ENCODE measurements around the gene MPP2.

The MPP2 gene

GRCh38 chr17:43841282-43841681 lies 66.1 kb downstream of the MPP2 start:
- FAIRE-seq, result no peak

DNA sequence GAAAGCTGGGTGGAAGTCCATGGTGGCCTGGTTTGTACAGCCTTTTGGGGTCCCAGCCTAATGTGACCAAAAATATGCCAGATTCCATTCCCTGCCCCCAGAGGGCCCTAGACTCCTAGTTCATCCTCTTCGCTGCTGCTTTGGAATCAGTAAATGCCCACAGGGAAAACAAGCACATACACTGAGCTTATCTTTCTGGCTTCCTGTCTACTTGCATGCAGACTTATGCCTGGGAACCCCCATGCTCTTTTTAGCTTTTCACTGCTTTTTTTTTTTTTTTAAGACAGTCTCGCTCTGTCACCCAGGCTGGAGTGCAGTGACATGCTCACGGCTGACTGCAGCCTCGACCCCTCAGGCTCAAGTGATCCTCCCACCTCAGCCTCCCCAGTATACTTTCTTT lies 66.5 kb downstream of the MPP2 start:
- TF ChIP-seq POLR2AphosphoS5 (IDR thresholded peaks at IDR 0.05; ENCODE audit: low read depth, low read length) (no peak), PAX5 (IDR thresholded peaks at IDR 0.05; ENCODE audit: insufficient read depth, low read length, severe bottlenecking) (no peak), SPI1 (IDR thresholded peaks at IDR 0.05; ENCODE audit: low read depth, low read length) (no peak), TAF1 (IDR thresholded peaks at IDR 0.05; ENCODE audit: low read depth, low read length) (no peak), POU2F2 (IDR thresholded peaks at IDR 0.05; ENCODE audit: low read depth, low read length) (no peak), POLR2A (IDR thresholded peaks at IDR 0.05; ENCODE audit: low read depth, low read length) (no peak)
- FAIRE-seq (no peak), DNase-seq (ENCODE audit: insufficient read length, low spot score) (no peak)

More at GRCh38 chr17:43841282-43841681, 66.1 kb downstream of the MPP2 start:
- DNase-seq (ENCODE audit: insufficient read length, low spot score), result no peak
- TF ChIP-seq POLR2AphosphoS5 (IDR thresholded peaks at IDR 0.05; ENCODE audit: low read depth, low read length) (no peak), SPI1 (IDR thresholded peaks at IDR 0.05; ENCODE audit: low read depth, low read length) (no peak), TAF1 (IDR thresholded peaks at IDR 0.05; ENCODE audit: low read depth, low read length) (no peak), POLR2A (IDR thresholded peaks at IDR 0.05; ENCODE audit: low read depth, low read length) (no peak), POU2F2 (IDR thresholded peaks at IDR 0.05; ENCODE audit: low read depth, low read length) (no peak), PAX5 (IDR thresholded peaks at IDR 0.05; ENCODE audit: insufficient read depth, low read length, severe bottlenecking) (no peak)

DNA sequence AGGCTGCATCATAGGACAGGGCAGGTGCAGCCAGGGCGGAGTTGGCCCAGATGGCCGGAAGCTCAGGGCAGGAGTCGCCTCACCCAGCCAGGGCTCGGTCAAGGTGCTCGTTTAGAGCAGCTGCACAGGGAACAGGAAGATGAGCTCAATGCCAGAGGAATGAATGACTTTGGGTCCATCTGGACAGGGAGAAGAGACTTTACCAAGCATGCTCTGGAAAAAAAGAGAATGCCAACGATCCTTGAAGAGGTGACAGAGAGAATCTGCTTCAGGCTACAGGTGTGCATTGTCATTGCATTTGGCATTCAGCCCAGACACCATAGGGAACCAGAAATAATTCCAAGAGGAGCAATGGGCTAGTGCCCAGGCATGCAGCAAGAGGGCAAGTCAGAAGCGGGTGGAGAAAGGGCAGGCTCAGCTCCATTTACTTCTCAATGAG lies 67.6 kb downstream of the MPP2 start:
- TF ChIP-seq POLR2A (IDR thresholded peaks at IDR 0.05; ENCODE audit: low read depth, low read length), result no peak
- no peak for TF ChIP-seq POU2F2 (IDR thresholded peaks at IDR 0.05; ENCODE audit: low read depth, low read length)
- no peak for TF ChIP-seq POLR2AphosphoS5 (IDR thresholded peaks at IDR 0.05; ENCODE audit: low read depth, low read length)
- no peak for TF ChIP-seq PAX5 (IDR thresholded peaks at IDR 0.05; ENCODE audit: insufficient read depth, low read length, severe bottlenecking)
- no peak for TF ChIP-seq SPI1 (IDR thresholded peaks at IDR 0.05; ENCODE audit: low read depth, low read length)
- TF ChIP-seq TAF1 (IDR thresholded peaks at IDR 0.05; ENCODE audit: low read depth, low read length), result no peak
- DNase-seq (ENCODE audit: insufficient read length, low spot score), result no peak
- no peak for FAIRE-seq

DNA sequence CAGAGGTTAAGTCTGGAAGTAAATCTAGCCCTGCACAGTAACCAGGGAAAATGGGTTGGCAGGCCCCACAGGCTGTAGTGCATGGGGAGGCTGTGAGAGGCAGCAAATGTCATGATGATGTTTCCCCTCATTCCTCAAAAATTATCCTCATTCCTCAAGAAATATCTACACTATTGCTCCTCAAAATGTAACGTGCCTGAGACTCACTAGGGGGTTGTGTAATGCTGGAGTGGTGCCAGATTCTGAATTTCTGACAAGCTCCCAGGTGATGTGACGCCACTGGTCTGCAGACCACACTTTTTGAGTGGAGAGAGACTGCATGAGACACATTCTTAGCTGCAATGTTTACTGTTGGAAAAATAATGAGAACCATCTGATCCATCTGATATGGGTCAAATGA lies 73.2 kb downstream of the MPP2 start:
- no peak for DNase-seq (ENCODE audit: insufficient read length, low spot score)
- no peak for FAIRE-seq
- TF ChIP-seq TAF1 (IDR thresholded peaks at IDR 0.05; ENCODE audit: low read depth, low read length) (no peak), POLR2A (IDR thresholded peaks at IDR 0.05; ENCODE audit: low read depth, low read length) (no peak), POLR2AphosphoS5 (IDR thresholded peaks at IDR 0.05; ENCODE audit: low read depth, low read length) (no peak)

DNA sequence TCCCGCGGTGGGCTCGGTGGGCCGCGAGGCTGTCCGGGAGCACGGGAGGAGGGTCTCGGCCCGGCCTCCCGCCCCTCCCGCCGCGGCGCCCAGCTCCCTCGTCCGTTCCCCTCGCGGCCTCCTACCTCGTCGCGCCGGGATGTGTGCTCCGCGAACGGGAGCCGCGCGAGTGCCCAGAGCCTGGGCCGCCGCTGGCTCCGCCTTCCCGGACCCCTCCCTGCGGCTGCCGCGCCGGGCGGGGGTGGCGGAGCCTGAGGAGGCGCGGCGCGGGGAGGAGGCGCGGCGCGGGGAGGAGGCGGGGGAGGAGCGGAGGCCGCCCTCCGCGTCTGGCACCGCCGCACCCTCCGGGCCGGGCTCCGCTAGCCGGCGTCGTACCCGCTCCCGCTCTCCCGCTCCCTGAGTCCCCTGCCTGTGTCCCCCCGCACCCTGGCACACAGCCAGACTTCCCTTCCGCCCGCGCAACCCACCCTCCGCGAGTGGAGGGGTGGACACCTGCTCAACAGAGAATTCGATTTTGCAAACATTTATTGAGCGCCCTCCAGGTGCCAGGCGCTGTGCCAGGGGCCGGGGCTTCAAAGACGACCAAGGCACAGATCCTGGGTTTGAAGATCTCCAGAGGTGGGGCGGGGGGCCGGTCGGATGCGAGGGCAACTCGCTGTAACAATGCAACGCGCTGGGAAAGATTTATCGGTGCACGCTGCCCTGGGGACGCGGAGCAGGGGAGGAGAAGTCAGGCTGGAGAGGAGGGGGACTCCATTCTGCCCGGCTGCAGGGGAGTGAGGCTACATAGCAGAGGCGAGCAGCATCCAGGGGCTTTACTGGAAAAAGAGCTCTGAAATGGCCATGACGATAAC lies 74.1 kb downstream of the MPP2 start, which contains the start of gene MPP3:
Gene MPP3, minus strand, starts transcription at position 171 of the 854 bp plus-strand sequence. CDS start 1,240 bp downstream, outside the sequence.
- FAIRE-seq (no peak), DNase-seq (ENCODE audit: insufficient read length, low spot score) (no peak)
- TF ChIP-seq PAX5 (IDR thresholded peaks at IDR 0.05; ENCODE audit: insufficient read depth, low read length, severe bottlenecking), result no peak
- TF ChIP-seq POU2F2 (IDR thresholded peaks at IDR 0.05; ENCODE audit: low read depth, low read length), result no peak
- TF ChIP-seq SPI1 (IDR thresholded peaks at IDR 0.05; ENCODE audit: low read depth, low read length), result no peak
- no peak for TF ChIP-seq POLR2A (IDR thresholded peaks at IDR 0.05; ENCODE audit: low read depth, low read length)
- no peak for TF ChIP-seq POLR2AphosphoS5 (IDR thresholded peaks at IDR 0.05; ENCODE audit: low read depth, low read length)
- TF ChIP-seq TAF1 (IDR thresholded peaks at IDR 0.05; ENCODE audit: low read depth, low read length), result no peak

GRCh38 chr17:43832168-43832975 lies 75.0 kb downstream of the MPP2 start:
- no peak for FAIRE-seq
- no peak for DNase-seq (ENCODE audit: insufficient read length, low spot score)
- TF ChIP-seq SPI1 (IDR thresholded peaks at IDR 0.05; ENCODE audit: low read depth, low read length) (no peak), POLR2A (IDR thresholded peaks at IDR 0.05; ENCODE audit: low read depth, low read length) (no peak), POLR2AphosphoS5 (IDR thresholded peaks at IDR 0.05; ENCODE audit: low read depth, low read length) (no peak), POU2F2 (IDR thresholded peaks at IDR 0.05; ENCODE audit: low read depth, low read length) (no peak), PAX5 (IDR thresholded peaks at IDR 0.05; ENCODE audit: insufficient read depth, low read length, severe bottlenecking) (no peak), TAF1 (IDR thresholded peaks at IDR 0.05; ENCODE audit: low read depth, low read length) (no peak)

DNA sequence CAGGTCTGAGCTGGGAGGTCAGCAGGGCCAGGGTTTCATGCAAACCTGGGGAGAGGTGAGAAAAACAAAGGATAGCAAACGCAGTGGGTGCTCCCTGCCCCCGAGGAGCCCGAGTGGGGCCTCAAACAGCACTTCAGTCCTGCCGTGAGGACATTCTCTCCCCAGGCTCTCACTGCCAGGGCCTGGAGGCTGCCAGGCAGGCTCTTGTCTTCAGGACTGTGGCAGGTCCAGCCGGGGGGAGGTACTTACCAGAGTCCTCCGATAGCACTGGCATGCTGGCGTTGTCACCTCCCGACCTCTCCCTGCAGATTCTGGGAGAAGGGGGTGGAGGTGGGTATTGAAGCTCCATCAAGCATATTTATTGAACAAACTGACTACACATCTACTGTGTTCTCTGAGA lies 75.7 kb downstream of the MPP2 start:
- FAIRE-seq, result no peak
- no peak for TF ChIP-seq SPI1 (IDR thresholded peaks at IDR 0.05; ENCODE audit: low read depth, low read length)
- no peak for TF ChIP-seq POLR2AphosphoS5 (IDR thresholded peaks at IDR 0.05; ENCODE audit: low read depth, low read length)
- TF ChIP-seq TAF1 (IDR thresholded peaks at IDR 0.05; ENCODE audit: low read depth, low read length), result no peak
- TF ChIP-seq POLR2A (IDR thresholded peaks at IDR 0.05; ENCODE audit: low read depth, low read length), result no peak
- no peak for TF ChIP-seq POU2F2 (IDR thresholded peaks at IDR 0.05; ENCODE audit: low read depth, low read length)
- no peak for TF ChIP-seq PAX5 (IDR thresholded peaks at IDR 0.05; ENCODE audit: insufficient read depth, low read length, severe bottlenecking)

GRCh38 chr17:43830510-43831140 lies 76.7 kb downstream of the MPP2 start:
- TF ChIP-seq PAX5 (IDR thresholded peaks at IDR 0.05; ENCODE audit: insufficient read depth, low read length, severe bottlenecking) (no peak), POLR2A (IDR thresholded peaks at IDR 0.05; ENCODE audit: low read depth, low read length) (no peak), SPI1 (IDR thresholded peaks at IDR 0.05; ENCODE audit: low read depth, low read length) (no peak), POLR2AphosphoS5 (IDR thresholded peaks at IDR 0.05; ENCODE audit: low read depth, low read length) (no peak), POU2F2 (IDR thresholded peaks at IDR 0.05; ENCODE audit: low read depth, low read length) (no peak), TAF1 (IDR thresholded peaks at IDR 0.05; ENCODE audit: low read depth, low read length) (no peak)
- FAIRE-seq, result no peak
- DNase-seq (ENCODE audit: insufficient read length, low spot score), result no peak

More for the DNA sequence above, 75.7 kb downstream of the MPP2 start:
- no peak for DNase-seq (ENCODE audit: insufficient read length, low spot score)

Data from GM12891 (cell line).